NCI-H774 (cell line): ENCODE results near the gene TBC1D23.
"Not testable (repeated sequence)": the region's sequence is repeated elsewhere in the genome, so short reads cannot be mapped to it uniquely, and the experiment has no call there.

Experiments
- DNase-seq: peaks from one replicate; lab custom pipeline; 2025; lab: John Stamatoyannopoulos, UW

The TBC1D23 gene

DNA sequence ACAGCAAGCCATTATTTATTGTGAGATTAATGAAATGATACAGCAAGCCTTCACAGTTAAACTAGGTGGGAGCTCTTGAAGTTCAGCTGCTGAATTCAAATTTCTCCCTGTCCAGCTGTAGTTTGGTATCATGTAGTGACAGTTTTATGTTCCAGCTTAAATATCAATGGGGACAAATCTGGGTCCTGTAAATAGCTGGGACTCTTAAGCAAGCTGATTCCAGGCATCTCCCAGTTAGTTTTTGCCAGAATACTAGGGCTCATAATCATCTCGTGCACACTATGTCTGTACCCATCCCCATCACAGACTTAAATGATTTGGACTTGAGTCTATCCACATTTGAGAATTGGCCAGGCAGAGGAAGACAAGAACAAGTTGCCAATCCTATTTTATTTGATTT is 45.9 kb downstream of the TBC1D23 start:
- no peak for DNase-seq

DNA sequence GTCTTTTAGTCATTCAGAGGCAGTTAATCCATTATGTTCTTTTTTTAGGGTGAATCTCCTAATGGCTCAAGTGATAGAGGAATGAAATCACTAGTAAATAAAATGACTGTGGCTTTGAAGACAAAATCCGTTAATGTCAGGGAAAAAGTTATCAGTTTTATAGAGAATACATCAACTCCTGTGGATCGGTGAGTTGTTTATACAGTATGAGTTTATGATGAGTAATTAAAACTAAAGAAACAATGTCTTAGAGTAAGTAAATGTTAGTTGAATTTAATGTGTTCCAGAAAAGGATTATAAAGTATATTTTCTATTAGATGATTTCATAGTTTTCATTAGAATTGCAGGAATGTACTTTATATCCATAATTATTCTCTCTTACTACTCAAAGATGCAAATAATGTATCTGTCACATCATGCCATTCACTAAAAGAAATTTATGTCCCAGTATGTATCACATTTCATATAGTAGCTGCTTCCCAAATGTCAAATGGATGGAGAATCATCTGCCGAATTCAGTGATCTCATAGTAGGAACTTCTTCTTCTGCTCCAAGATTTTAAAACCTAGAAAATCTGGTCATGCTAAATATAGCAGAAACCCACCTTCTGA is 49.7 kb downstream of the TBC1D23 start:
- no peak for DNase-seq

DNA sequence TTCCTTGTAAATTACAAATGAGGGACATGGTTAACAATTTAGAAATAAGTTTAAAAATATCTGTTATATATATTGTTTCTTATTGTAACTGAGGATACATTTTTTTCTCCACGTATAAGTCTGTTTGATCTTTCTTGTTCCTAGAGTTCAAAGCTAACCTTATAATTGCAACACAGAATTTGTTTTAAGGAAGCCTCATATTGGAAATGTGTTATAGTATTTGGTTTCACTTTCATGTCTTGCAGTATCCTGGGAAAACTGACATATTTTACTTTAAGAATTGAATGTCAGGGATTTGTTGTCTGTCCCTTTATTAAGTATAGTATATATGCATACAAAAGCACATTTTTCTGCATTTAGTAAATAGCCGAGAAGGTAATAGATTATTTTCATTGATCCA is 50.2 kb downstream of the TBC1D23 start:
- no peak for DNase-seq

GRCh38 chr3:100316641-100317069 is 55.9 kb downstream of the TBC1D23 start:
- no peak for DNase-seq

DNA sequence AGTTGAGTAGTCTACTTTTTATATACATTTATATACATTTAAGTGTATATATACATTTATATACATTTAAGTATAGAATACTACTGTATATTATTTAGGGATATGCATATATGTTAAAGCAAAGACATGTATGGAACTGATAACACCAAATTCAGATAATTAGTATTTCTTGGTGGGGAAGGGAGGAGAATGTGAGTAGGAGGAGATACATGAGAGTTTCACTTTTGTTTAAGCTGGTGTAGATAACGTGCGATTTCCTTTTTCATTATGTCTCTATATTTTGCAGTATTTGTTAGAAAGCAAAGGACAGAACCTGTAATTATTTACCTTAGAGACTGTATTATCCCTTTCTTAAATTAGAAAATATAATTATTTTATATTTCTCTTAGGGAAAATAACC is 57.1 kb downstream of the TBC1D23 start:
- no peak for DNase-seq

DNA sequence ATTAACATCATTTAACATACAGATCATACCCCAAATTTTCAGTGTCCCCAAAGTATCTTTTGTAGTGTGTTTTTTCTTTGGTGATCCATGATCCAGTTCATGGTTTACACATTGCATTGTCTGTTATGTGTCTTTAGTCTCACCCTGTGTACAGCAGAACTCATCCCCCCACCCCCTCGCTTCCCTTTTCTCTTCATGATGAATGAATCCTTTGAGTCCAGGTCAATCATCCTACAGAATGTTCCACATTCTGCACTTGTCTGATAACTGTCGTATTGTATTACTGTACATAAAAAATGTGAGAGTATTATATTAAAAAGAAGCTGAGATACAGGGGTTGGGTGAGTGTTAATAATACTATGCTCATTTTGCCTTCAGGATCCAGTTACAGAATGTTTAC is 59.2 kb downstream of the TBC1D23 start:
- DNase-seq, result no peak

- no peak for DNase-seq
Observed at GRCh38 chr3:100324044-100324443, 63.3 kb downstream of the TBC1D23 start.

GRCh38 chr3:100325827-100326226 is 65.0 kb downstream of the TBC1D23 start:
- no peak for DNase-seq

- DNase-seq, result not testable (repeated sequence)
Observed at GRCh38 chr3:100327377-100327776, 66.6 kb downstream of the TBC1D23 start.

DNA sequence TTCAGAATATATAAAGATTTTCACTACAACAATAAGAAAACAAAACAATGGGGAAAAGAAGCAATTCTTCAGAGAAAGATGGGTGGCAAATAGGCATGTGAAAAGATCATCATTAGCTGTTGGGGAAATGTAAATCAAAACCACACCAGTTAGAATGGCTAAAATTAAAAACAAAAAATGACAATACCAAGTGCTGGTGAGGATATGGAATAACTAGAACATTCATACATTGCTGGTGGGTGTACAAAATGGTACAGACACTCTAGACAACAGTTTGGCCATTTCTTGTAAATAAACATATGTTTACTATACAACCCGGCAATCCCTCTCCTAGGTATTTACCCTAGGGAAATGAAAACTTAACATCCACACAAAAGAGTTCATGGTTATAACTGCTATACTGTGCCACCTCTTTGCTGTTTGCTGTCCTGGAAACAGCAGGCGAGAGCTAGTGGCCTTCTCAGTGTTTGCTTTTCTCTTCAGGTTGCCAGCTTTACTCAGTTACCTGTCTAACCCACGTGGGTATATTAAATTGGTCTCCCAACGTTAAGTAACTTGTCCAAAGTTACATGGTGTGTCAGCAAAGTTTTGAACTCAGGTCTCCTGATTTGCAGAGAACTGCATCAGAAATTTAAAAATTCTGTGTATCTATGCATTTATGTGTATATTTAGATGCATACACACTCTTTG is 69.2 kb downstream of the TBC1D23 start:
- DNase-seq, result peak; percentile 44

- DNase-seq, result no peak
Observed at GRCh38 chr3:100330651-100331050, 69.9 kb downstream of the TBC1D23 start.

DNA sequence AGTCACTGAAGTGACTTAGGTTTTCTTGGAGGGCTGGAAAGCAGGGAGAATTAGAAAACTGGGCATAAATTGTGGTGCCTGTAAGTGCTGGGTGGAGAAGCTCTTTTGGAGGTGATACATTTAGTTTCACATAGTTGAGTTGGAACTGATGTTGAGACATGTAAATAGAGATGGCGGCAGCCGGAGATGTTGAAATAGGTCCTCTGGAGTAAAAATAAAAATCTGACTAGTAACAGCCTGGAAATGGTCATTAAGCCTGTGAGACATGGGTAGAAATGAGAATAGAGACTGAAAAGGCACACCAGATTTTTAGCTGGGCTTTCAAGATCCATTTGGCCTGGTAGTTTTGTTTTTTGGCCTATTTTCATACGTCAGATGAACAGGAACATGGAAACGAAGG is 70.9 kb downstream of the TBC1D23 start:
- no peak for DNase-seq

DNA sequence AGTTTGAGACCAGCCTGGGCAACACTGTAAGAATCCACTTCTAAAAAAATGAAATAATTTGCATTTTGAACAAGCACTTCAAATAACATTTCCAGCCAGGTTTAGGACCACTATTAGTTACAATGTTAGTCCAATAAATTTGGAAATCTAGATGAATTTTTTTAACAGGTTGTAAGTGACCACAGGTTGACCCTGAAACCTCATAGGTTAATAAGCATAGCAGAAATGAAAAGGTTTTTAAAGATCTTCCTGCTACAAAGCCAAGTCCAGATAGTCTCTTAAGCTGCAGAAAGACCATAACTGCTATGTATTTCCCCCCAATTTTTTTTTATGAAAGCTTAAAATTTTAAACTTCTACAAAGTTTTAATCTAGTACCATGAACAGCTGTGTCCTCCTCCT is 72.3 kb downstream of the TBC1D23 start:
- no peak for DNase-seq

GRCh38 chr3:100333970-100334487 is 73.2 kb downstream of the TBC1D23 start:
- DNase-seq, result no peak

GRCh38 chr3:100334488-100335351 is 73.9 kb downstream of the TBC1D23 start, which contains the start of gene NIT2:
Gene NIT2, plus strand, starts transcription at chr3:100334757. Its CDS starts 35 bp downstream, at chr3:100334792.
- DNase-seq, result peak; percentile 86

DNA sequence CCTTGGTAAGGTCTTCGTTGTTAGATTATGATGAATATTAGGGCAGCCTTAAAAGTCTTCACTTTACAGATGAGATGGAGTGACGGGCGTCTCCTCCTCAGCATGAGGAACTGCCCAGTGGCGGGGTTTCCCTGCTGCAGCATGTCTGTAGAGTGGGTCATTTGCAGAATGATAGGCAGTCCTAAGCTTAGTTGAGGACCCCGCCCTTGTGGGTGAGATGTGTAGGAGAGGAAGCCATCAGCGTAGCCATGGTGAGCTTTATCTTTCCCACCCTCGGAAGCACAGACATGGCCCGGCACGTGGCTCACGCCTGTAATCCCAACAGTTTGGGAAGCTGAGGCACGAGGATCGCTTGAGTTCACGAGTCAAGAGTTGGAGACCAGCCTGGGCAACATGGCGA is 74.6 kb downstream of the TBC1D23 start:
- DNase-seq, result no peak

DNA sequence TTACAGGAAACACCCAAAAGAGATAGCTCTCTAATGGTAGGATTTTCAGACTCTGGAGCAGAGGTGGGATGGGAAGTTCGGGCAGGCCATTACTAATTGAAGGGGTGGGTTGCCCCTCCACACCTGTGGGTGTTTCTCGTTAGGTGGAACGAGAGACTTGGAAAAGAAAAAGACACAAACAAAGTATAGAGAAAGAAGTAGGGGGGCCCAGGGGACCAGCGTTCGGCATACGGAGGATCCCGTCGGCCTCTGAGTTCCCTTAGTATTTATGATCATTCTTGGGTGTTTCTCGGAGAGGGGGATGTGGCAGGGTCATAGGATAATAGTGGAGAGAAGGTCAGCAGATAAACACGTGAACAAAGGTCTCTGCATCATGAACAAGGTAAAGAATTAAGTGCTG is 75.4 kb downstream of the TBC1D23 start:
- DNase-seq, result not testable (repeated sequence)

DNA sequence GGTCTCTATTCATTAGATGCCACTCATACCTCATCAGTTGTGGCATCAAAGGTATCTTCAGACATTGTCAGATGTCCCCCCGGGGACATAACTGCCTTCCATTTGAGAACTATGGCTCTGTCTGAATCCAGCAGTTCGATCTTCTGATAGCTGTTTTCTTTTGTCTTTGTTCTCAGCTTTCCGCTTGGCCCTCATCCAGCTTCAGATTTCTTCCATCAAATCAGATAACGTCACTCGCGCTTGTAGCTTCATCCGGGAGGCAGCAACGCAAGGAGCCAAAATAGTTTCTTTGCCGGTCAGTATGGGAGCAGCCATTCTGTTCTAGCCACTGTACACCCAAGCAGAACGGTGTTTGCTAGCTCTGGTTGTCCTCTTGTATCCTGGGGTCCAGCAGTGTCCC is 78.1 kb downstream of the TBC1D23 start:
- DNase-seq, result no peak

- no peak for DNase-seq
Observed at GRCh38 chr3:100339786-100340185, 79.0 kb downstream of the TBC1D23 start.

- DNase-seq, result no peak
Observed at GRCh38 chr3:100340527-100340926, 79.7 kb downstream of the TBC1D23 start.

DNA sequence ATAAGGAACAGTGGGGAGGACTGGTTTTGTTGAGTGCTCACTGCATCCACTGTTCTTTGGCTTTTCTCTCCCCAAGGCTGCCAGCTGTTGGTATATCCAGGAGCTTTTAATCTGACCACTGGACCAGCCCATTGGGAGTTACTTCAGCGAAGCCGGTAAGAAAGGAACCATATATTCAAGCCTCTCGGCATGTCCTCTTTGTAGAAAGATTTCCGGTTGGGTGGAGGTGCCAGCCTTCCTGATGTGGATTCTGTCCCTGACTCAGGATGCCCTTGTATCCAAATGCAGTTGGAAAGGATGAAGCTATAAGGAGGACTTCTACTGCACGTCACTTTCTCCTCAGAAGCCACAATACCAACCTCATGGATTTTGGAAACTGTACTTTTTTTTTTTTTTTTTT is 87.9 kb downstream of the TBC1D23 start:
- DNase-seq, result no peak

DNA sequence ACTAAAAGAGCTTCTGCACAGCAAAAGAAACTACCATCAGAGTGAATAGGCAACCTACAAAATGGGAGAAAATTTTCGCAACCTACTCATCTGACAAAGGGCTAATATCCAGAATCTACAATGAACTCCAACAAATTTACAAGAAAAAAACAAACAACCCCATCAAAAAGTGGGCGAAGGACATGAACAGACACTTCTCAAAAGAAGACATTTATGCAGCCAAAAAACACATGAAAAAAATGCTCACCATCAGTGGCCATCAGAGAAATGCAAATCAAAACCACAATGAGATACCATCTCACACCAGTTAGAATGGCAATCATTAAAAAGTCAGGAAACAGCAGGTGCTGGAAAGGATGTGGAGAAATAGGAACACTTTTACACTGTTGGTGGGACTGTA is 91.0 kb downstream of the TBC1D23 start:
- DNase-seq, result not testable (repeated sequence)
